ENCODE data around the gene MVP. TPM values are rescaled to one million over a fixed set of nuclear protein-coding genes. Genes with fewer than 3 reads are reported as not detected.

Gene MVP
- total RNA-seq, 4 donors from 2014 or later, result 82.2 to 162 (median 129) TPM

- Histone ChIP-seq H3K9me3 (no peaks in the 10 kb centered on the region), H3K36me3 (peaks cover 0 to 20% of the 10 kb centered on the region in 2 donors), H3K27me3 (no peaks in the 10 kb centered on the region), H3K4me3 (no peak overlapping the region), H3K27ac (no peak overlapping the region), H3K4me1 (peaks cover 2 to 86% (median 57%) of the 10 kb centered on the region in 3 donors)
- no peak for ATAC-seq
- WGBS, 2 donors (ENCODE audit: low coverage in 1 of 2), result 80 to 92% methylated on average over 4 of the region's 4 CpGs
- TF ChIP-seq CTCF (IDR thresholded peaks at IDR 0.05) (no peak), POLR2A (IDR thresholded peaks at IDR 0.05) (no peak), EP300 (IDR thresholded peaks at IDR 0.05) (no peak), POLR2AphosphoS5 (IDR thresholded peaks at IDR 0.05) (no peak)
Measured at GRCh38 chr16:29818082-29818481, 2.2 kb upstream of the MVP start.

DNA sequence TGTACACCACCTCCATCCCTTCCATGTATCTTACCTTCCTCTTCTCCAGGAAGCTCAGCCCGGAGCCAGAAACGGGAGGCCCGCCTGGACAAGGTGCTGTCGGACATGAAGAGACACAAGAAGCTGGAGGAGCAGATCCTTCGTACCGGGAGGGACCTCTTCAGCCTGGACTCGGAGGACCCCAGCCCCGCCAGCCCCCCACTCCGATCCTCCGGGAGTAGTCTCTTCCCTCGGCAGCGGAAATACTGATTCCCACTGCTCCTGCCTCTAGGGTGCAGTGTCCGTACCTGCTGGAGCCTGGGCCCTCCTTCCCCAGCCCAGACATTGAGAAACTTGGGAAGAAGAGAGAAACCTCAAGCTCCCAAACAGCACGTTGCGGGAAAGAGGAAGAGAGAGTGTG is 756 bp upstream of the MVP start:
- H3K4me1 ChIP-seq, result peaks cover 2 to 86% (median 57%) of the 10 kb centered on the region in 3 donors
- ATAC-seq, result no peak
- TF ChIP-seq CTCF (IDR thresholded peaks at IDR 0.05) (no peak), POLR2A (IDR thresholded peaks at IDR 0.05) (no peak), POLR2AphosphoS5 (IDR thresholded peaks at IDR 0.05) (no peak), EP300 (IDR thresholded peaks at IDR 0.05) (no peak)

DNA sequence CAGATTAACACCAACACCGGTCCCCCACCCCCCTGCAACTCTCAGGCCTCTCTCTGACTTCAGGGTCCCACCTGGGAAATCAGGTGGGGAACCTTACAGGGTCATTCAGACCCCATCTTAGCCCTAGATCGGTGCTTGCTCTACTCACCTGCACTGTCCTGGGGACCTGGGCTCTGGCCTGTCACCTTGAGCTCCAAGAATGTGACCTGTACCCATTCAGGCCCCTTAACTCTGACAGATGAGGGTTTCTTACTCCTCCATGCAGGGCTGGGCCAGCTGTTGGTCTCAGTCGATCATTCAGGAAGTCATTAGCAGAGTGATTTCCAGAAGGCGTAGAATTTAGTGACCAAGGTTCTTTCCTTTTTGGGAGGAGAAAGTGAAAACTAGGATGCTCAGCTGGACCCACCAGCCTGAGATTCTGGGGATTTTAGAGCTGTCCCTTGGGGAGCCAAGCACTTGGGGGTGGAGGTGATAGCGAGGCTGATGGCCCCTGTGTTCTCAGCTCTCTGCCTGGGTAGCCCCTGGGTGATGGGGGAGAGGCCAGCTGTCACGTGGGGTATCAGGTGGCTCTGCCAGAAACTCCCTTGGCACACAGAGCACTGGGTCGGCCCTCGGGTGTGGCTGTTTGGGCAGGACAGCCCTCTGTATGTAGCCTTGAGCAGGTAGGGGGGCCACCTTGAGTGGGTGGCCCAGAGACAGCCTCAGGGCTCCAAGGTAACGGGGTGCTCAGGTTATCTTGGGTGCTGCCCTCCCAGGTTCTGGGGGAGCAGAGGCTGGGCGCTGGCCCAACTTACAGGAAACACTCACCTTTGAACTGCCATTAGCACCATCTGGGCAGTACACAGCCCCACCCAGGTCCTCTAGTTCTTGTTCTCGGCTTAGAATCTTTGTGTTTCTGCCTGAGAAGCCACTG is 724 bp downstream of the MVP start:
- no peak for TF ChIP-seq EP300 (IDR thresholded peaks at IDR 0.05)
- no peak for TF ChIP-seq POLR2AphosphoS5 (IDR thresholded peaks at IDR 0.05)
- no peak for TF ChIP-seq CTCF (IDR thresholded peaks at IDR 0.05)
- peak in 1 of 2 donors; percentile 12 for TF ChIP-seq POLR2A (IDR thresholded peaks at IDR 0.05)
- no peaks in the 10 kb centered on the region for H3K27me3 ChIP-seq
- H3K9me3 ChIP-seq, result no peaks in the 10 kb centered on the region
- peak overlapping the region; percentile 67 to 82 for H3K4me3 ChIP-seq
- WGBS, 2 donors (ENCODE audit: low coverage in 1 of 2), result 39 to 43% methylated on average over 3 to 4 of the region's 11 CpGs
- peaks cover 0 to 20% of the 10 kb centered on the region in 2 donors for H3K36me3 ChIP-seq
- peaks cover 0 to 92% (median 61%) of the 10 kb centered on the region in 3 donors for H3K4me1 ChIP-seq
- peak overlapping the region; percentile 64 to 91 (median 86) for H3K27ac ChIP-seq
- ATAC-seq, result no peak

More for the DNA sequence above, 756 bp upstream of the MVP start:
- Histone ChIP-seq H3K27ac (peak overlapping the region in 3 of 4 donors; percentile 86 to 91 (median 87)), H3K36me3 (peaks cover 0 to 20% of the 10 kb centered on the region in 2 donors), H3K27me3 (no peaks in the 10 kb centered on the region), H3K9me3 (no peaks in the 10 kb centered on the region), H3K4me3 (no peak overlapping the region)
- WGBS, 2 donors (ENCODE audit: low coverage in 1 of 2), result 20 to 54% methylated on average over 2 of the region's 15 CpGs

DNA sequence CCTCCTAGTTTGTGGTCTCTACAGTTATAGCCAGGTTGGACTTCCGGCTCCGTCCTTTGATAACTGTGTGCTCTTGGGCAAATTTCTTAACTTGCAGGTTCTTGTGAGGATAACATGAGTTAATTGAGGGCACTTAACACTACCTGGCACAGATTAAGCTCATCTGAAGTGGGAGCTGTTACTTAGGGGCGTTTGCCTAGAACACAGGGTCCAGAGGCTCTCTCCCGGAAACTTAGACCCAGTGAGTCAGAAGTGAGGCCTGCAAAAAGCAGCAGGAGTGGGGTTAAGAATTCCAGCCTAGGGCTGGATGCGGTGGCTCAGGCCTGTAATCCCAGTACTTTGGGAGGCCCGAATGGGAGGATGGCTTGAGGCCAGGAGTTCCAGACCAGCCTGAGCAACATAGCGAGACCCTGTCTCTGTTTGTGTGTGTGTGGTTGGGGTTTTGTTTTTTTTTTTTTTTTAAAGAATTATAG is 1.4 kb downstream of the MVP start:
- TF ChIP-seq EP300 (IDR thresholded peaks at IDR 0.05), result no peak
- peak; percentile 41 for TF ChIP-seq POLR2AphosphoS5 (IDR thresholded peaks at IDR 0.05)
- H3K36me3 ChIP-seq, result peaks cover 0 to 20% of the 10 kb centered on the region in 2 donors
- peak overlapping the region; percentile 64 to 91 (median 86) for H3K27ac ChIP-seq
- WGBS, 2 donors (ENCODE audit: low coverage in 1 of 2), result 15 to 21% methylated on average over 4 to 7 of the region's 7 CpGs
- peaks cover 0 to 98% (median 64%) of the 10 kb centered on the region in 3 donors for H3K4me1 ChIP-seq
- H3K4me3 ChIP-seq, result peak overlapping the region; percentile 67 to 82
- no peaks in the 10 kb centered on the region for H3K9me3 ChIP-seq
- peak; percentile 39 for ATAC-seq
- no peaks in the 10 kb centered on the region for H3K27me3 ChIP-seq

- WGBS, 2 donors (ENCODE audit: low coverage in 1 of 2), result 16 to 44% methylated on average over 6 to 7 of the region's 7 CpGs
- H3K4me1 ChIP-seq, result peaks cover 0 to 94% (median 49%) of the 10 kb centered on the region in 3 donors
- H3K4me3 ChIP-seq, result peak overlapping the region in 1 of 2 donors; percentile 16
- H3K27me3 ChIP-seq, result no peaks in the 10 kb centered on the region
- H3K27ac ChIP-seq, result peak overlapping the region in 3 of 4 donors; percentile 75 to 80 (median 78)
- ATAC-seq, result peak; percentile 43
- TF ChIP-seq POLR2AphosphoS5 (IDR thresholded peaks at IDR 0.05) (no peak), EP300 (IDR thresholded peaks at IDR 0.05) (no peak), CTCF (IDR thresholded peaks at IDR 0.05) (no peak), POLR2A (IDR thresholded peaks at IDR 0.05) (no peak)
- peaks cover 0 to 2% of the 10 kb centered on the region in 2 donors for H3K36me3 ChIP-seq
- no peaks in the 10 kb centered on the region for H3K9me3 ChIP-seq
Measured at GRCh38 chr16:29824589-29825144, 4.4 kb downstream of the MVP start.

All from gastroesophageal sphincter (tissue), 4 donors.